H1 (cell line): ENCODE data around the gene L3MBTL4. TPM values are rescaled to one million over a fixed set of nuclear protein-coding genes. Genes with fewer than 3 reads are reported as not detected.
A peak's percentile ranks its signal among the peaks of the same experiment; 100 is the strongest.

Source experiments
- CTCF ChIA-PET: fragments of 300-600 bp; sonication (Branson Sonifier 250); formaldehyde crosslinking; loops from one replicate; lab custom pipeline; 2021; ENCODE audit not compliant: partially characterized antibody; lab: Charles Lee
- POLR2A ChIA-PET: fragments of 300-600 bp; sonication (Branson Sonifier 250); formaldehyde crosslinking; loops from one replicate; lab custom pipeline; 2021; ENCODE audit warnings: inconsistent platforms; ENCODE audit not compliant: partially characterized antibody; lab: Charles Lee
- DNase-seq, 2 experiments: peaks; one replicate each; pipeline versions ENCODE4 v3.0.0 to v3.0.0-alpha.2; 2010 to 2022; ENCODE audit warnings: low spot score in 2 of 2, low read depth in 1 of 2, mixed read lengths in 1 of 2
- FAIRE-seq: peaks from 2 replicates; lab custom pipeline; 2011; peaks lifted over from hg19 to GRCh38; lab: Jason Lieb, UNC
- H2AFZ ChIP-seq: 2 replicates; pipeline ENCODE4 v1.8.1; 2012; ENCODE audit warnings: low read length, inconsistent platforms
- H2AK5ac ChIP-seq: 2 replicates; pipeline ENCODE4 v1.6.1; 2013; ENCODE audit warnings: low read depth, low read length
- H2BK120ac ChIP-seq: replicated peaks from 2 replicates; pipeline ENCODE3; 2013; ENCODE audit warnings: low read depth, low read length, inconsistent platforms
- H2BK12ac ChIP-seq: 2 replicates; pipeline ENCODE4 v1.6.1; 2013; ENCODE audit warnings: low read depth, low read length
- H2BK15ac ChIP-seq: 2 replicates; pipeline ENCODE4 v1.6.1; 2013; ENCODE audit warnings: low read length
- H2BK20ac ChIP-seq: 2 replicates; pipeline ENCODE4 v1.6.1; 2013; ENCODE audit warnings: low read length
- H2BK5ac ChIP-seq: 2 replicates; pipeline ENCODE4 v1.6.1; 2013; ENCODE audit warnings: low read depth, low read length
- H3K14ac ChIP-seq: 2 replicates; pipeline ENCODE4 v1.6.1; 2013; ENCODE audit warnings: inconsistent platforms; ENCODE audit not compliant: insufficient read length
- H3K18ac ChIP-seq: 2 replicates; pipeline ENCODE4 v1.6.1; 2013; ENCODE audit warnings: low read length; ENCODE audit errors: extremely low read depth
- H3K23ac ChIP-seq: 2 replicates; pipeline ENCODE4 v1.6.1; 2013; ENCODE audit warnings: inconsistent platforms; ENCODE audit not compliant: insufficient read length
- H3K23me2 ChIP-seq: 2 replicates; pipeline ENCODE4 v1.6.1; 2013; ENCODE audit warnings: low read depth, low read length
- H3K27ac ChIP-seq: 2 replicates; pipeline ENCODE4 v1.6.1; 2011; ENCODE audit warnings: low read depth, low read length, inconsistent platforms
- H3K27me3 ChIP-seq, 4 experiments: replicated peaks in 1 of 4; 1 replicate in 1 of 4; 2 replicates in 3 of 4; pipeline versions ENCODE4 v1.6.1 to v1.8.1; 2011 to 2013; ENCODE audit warnings: low read length in 3 of 4, mild to moderate bottlenecking in 3 of 4, inconsistent platforms in 2 of 4, mixed read lengths in 2 of 4, moderate library complexity in 1 of 4; ENCODE audit not compliant: control insufficient read depth in 3 of 4, insufficient read depth in 3 of 4; ENCODE audit errors: extremely low read depth in 1 of 4
- H3K36me3 ChIP-seq, 4 experiments: 2 replicates each; pipeline versions ENCODE4 v1.6.1 to v1.8.1; 2011 to 2013; ENCODE audit warnings: mild to moderate bottlenecking in 4 of 4, low read length in 3 of 4, moderate library complexity in 2 of 4, control low read depth in 1 of 4, inconsistent platforms in 1 of 4; ENCODE audit not compliant: insufficient read depth in 4 of 4, control insufficient read depth in 2 of 4
- H3K4ac ChIP-seq: replicated peaks from 2 replicates; pipeline ENCODE3; 2013; ENCODE audit warnings: low read length, low read depth, mixed read lengths, inconsistent platforms; ENCODE audit not compliant: insufficient read length
- H3K4me1 ChIP-seq, 4 experiments: replicated peaks in 1 of 4; 1 replicate in 1 of 4; 2 replicates in 3 of 4; pipeline versions ENCODE4 v1.6.1 to v1.8.1; 2011 to 2013; ENCODE audit warnings: low read length in 3 of 4, inconsistent platforms in 2 of 4, mixed read lengths in 1 of 4; ENCODE audit not compliant: insufficient read depth in 4 of 4, control insufficient read depth in 3 of 4
- H3K4me2 ChIP-seq, 2 experiments: 2 replicates each; pipeline versions ENCODE4 v1.6.1 to v1.8.1; 2011 to 2013; ENCODE audit warnings: low read depth in 2 of 2, low read length in 2 of 2, control low read depth in 1 of 2, inconsistent platforms in 1 of 2, mild to moderate bottlenecking in 1 of 2; ENCODE audit not compliant: insufficient read depth in 1 of 2
- H3K4me3 ChIP-seq, 4 experiments: fragments of 200-600, 300-600 bp in 1 of 4; sonication (generic), shearing (Covaris generic), sonication (Bioruptor Twin) in 1 of 4; 2 replicates each; pipeline versions ENCODE4 v1.5.1 to v1.8.1; 2011 to 2016; ENCODE audit warnings: low read length in 4 of 4, low read depth in 3 of 4, control low read depth in 2 of 4, inconsistent platforms in 2 of 4, mild to moderate bottlenecking in 2 of 4, mixed read lengths in 1 of 4, moderate library complexity in 1 of 4; ENCODE audit not compliant: insufficient read depth in 2 of 4; ENCODE audit errors: extremely low read depth in 1 of 4
- H3K56ac ChIP-seq: replicated peaks from 2 replicates; pipeline ENCODE3; 2013; ENCODE audit warnings: low read depth, mild to moderate bottlenecking, mixed read lengths, low read length, inconsistent platforms; ENCODE audit not compliant: insufficient read length
- H3K79me1 ChIP-seq: 2 replicates; pipeline ENCODE4 v1.6.1; 2013; ENCODE audit warnings: low read depth, low read length, control low read depth
- H3K79me2 ChIP-seq, 2 experiments: 2 replicates each; pipeline versions ENCODE4 v1.6.1 to v1.8.1; 2012 to 2013; ENCODE audit warnings: low read length in 2 of 2, mild to moderate bottlenecking in 2 of 2, inconsistent platforms in 1 of 2; ENCODE audit not compliant: insufficient read depth in 2 of 2, control insufficient read depth in 1 of 2
- H3K9ac ChIP-seq, 4 experiments: replicated peaks in 1 of 4; 1 replicate in 1 of 4; 2 replicates in 3 of 4; pipeline versions ENCODE4 v1.6.1 to v1.8.1; 2011 to 2013; ENCODE audit warnings: low read depth in 3 of 4, low read length in 3 of 4, control low read depth in 2 of 4, mild to moderate bottlenecking in 2 of 4, moderate library complexity in 2 of 4, inconsistent platforms in 1 of 4; ENCODE audit errors: extremely low read depth in 1 of 4
- H3K9me3 ChIP-seq, 2 experiments: 2 replicates each; pipeline versions ENCODE4 v1.6.1 to v1.8.1; 2012 to 2013; ENCODE audit warnings: mild to moderate bottlenecking in 2 of 2, moderate library complexity in 2 of 2, control low read depth in 1 of 2, inconsistent platforms in 1 of 2, low read depth in 1 of 2, low read length in 1 of 2, mixed read lengths in 1 of 2; ENCODE audit not compliant: insufficient read depth in 2 of 2
- H4K20me1 ChIP-seq, 2 experiments: replicated peaks in 1 of 2; 2 replicates each; pipeline versions ENCODE3 to v1.8.1; 2011 to 2013; ENCODE audit warnings: inconsistent platforms in 2 of 2, low read length in 2 of 2, mild to moderate bottlenecking in 1 of 2; ENCODE audit not compliant: insufficient read depth in 2 of 2, control insufficient read depth in 1 of 2
- H4K5ac ChIP-seq: 2 replicates; pipeline ENCODE4 v1.6.1; 2013; ENCODE audit warnings: low read length, low read depth, mixed read lengths, inconsistent platforms; ENCODE audit not compliant: insufficient read length
- H4K8ac ChIP-seq: 2 replicates; pipeline ENCODE4 v1.8.0; 2013; ENCODE audit warnings: mild to moderate bottlenecking, moderate library complexity, low read length, inconsistent platforms; ENCODE audit not compliant: insufficient read depth; ENCODE audit errors: extremely low read depth
- H4K91ac ChIP-seq: replicated peaks from 2 replicates; pipeline ENCODE3; 2013; ENCODE audit warnings: low read length, mixed read lengths, inconsistent platforms; ENCODE audit not compliant: insufficient read length
- EP300 ChIP-seq, 2 experiments: IDR thresholded peaks; 1 replicate in 1 of 2; 2 replicates in 1 of 2; pipeline ENCODE4 v1.6.1; 2011 to 2012; ENCODE audit warnings: low read depth in 2 of 2, low read length in 2 of 2, mild to moderate bottlenecking in 2 of 2, borderline replicate concordance in 1 of 2, inconsistent platforms in 1 of 2, moderate library complexity in 1 of 2
- MAFK ChIP-seq: IDR thresholded peaks from 2 replicates; pipeline ENCODE4 v1.6.1; 2012; ENCODE audit warnings: low read depth, mild to moderate bottlenecking, improper control_type of control experiment, low read length
- WGBS, 2 experiments: shearing (Covaris generic) in 1 of 2; methylation state at CpG; one replicate each; pipeline versions ENCODE4 v1.1.6 to v1.1.7; 2013 to 2015; ENCODE audit warnings: low lambda C conversion rate in 2 of 2, mixed read lengths in 2 of 2, inconsistent platforms in 1 of 2, low coverage in 1 of 2, missing lambda C conversion rate in 1 of 2; ENCODE audit not compliant: insufficient replicate concordance in 2 of 2, insufficient coverage in 1 of 2, insufficient read length in 1 of 2; ENCODE audit errors: extremely low coverage in 1 of 2, missing lambda C conversion rate in 1 of 2; 5-methylcytosine and 5-hydroxymethylcytosine counted together
- polyA plus RNA-seq, 7 experiments: library from polyadenylated mRNA; depleted of rRNA in 3 of 7; stranded (reverse) in 5 of 7; unstranded in 2 of 7; fragments of >200 nt in 5 of 7; fragments of 200-250 nt in 2 of 7; gene quantifications; 1 replicate in 5 of 7; 2 replicates in 1 of 7; 4 replicates in 1 of 7; pipeline versions ENCODE4 v1.2.1 to v1.2.3, GENCODE V29; 2011 to 2013; ENCODE audit warnings: missing spikeins in 2 of 7, mixed read lengths in 2 of 7
- total RNA-seq: library from RNA; stranded (reverse); fragmentation: NEBNext Ultra II Directional; extraction: Animal tissue kit (Norgen Biotek cat#: 25700); gene quantifications from 2 replicates; pipeline ENCODE4 v1.2.1, GENCODE V29; 2021

The L3MBTL4 gene
- total and polyA plus RNA-seq, 2 of the 8 experiments (the other 6 are each of a cell fraction or from before 2014, with no cell fraction given), result 1.0 to 2.1 TPM

DNA sequence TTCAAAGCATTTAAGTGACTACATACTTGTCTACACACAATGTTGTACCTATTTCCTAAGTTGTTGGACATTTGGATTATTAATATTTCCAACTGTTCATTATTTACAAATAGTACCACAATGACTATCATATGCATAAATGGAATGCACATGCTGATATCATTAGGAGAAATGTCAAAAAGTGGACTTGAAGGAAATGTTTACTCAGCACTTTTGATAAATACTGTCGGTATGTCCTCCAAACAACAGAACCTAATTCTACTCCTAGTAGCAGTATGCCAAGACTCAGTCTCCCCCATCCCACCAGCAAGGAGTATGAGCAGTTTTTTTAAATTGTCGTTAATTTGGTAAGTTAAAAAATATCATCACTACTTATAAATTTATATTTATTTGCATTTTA, 116.8 kb downstream of the L3MBTL4 start:
- Histone ChIP-seq H4K5ac (no peak overlapping the region), H2BK12ac (no peak overlapping the region), H3K56ac (no peak overlapping the region), H3K79me1 (no peaks in the 10 kb centered on the region), H2BK15ac (no peak overlapping the region), H3K9me3 (no peaks in the 10 kb centered on the region), H4K8ac (no peak overlapping the region), H3K27ac (no peak overlapping the region), H4K20me1 (no peaks in the 10 kb centered on the region), H3K23me2 (no peaks in the 10 kb centered on the region), H3K4ac (no peak overlapping the region), H2BK5ac (no peak overlapping the region), H3K23ac (no peak overlapping the region), H3K4me2 (no peak overlapping the region), H3K14ac (no peak overlapping the region), H2AFZ (no peak overlapping the region), H3K9ac (no peak overlapping the region), H3K4me1 (peaks cover 0 to 4% (median 0%) of the 10 kb centered on the region in 4 experiments; a peak in 1 of 7 replicates), H3K18ac (no peak overlapping the region), H2BK120ac (no peak overlapping the region), H3K4me3 (no peak overlapping the region), H3K79me2 (no peaks in the 10 kb centered on the region), H2AK5ac (no peak overlapping the region), H2BK20ac (no peak overlapping the region), H4K91ac (no peak overlapping the region), H3K36me3 (no peaks in the 10 kb centered on the region), H3K27me3 (no peaks in the 10 kb centered on the region)
- DNase-seq (no peak), FAIRE-seq (no peak)
- ChIA-PET POLR2A (no interaction called here), CTCF (no interaction called here)
- WGBS, 2 experiments, result 94% methylated on average over 2 of the region's 2 CpGs; no CpG with 5 or more reads in 1 of the 2 experiments
- TF ChIP-seq MAFK, result peak; percentile 74
- no peak for TF ChIP-seq EP300 (IDR thresholded peaks at IDR 0.05; ENCODE audit: borderline replicate concordance in 1 of 2, low read depth in 2 of 2, low read length in 2 of 2)
